OCI-LY7 (cell line): ENCODE data around the gene TYW1B.

Experiments used
- EZH2phosphoT487 ChIP-seq: fragments of 200-600 bp; sonication (generic); IDR thresholded peaks from 2 replicates; pipeline ENCODE4 v1.6.1; 2018; ENCODE audit warnings: low read depth, borderline replicate concordance, mild to moderate bottlenecking, mixed run types, antibody characterized with exemption, low read length, moderate library complexity, mixed read lengths
- TF ChIP-seq, protein P1 (sequence below): fragments of 200-600 bp; sonication (generic); conservative IDR thresholded peaks from 2 replicates; pipeline ENCODE4 v1.5.1; 2014; ENCODE audit warnings: mild to moderate bottlenecking, antibody characterized with exemption, low read length, moderate library complexity, mixed read lengths

DNA sequence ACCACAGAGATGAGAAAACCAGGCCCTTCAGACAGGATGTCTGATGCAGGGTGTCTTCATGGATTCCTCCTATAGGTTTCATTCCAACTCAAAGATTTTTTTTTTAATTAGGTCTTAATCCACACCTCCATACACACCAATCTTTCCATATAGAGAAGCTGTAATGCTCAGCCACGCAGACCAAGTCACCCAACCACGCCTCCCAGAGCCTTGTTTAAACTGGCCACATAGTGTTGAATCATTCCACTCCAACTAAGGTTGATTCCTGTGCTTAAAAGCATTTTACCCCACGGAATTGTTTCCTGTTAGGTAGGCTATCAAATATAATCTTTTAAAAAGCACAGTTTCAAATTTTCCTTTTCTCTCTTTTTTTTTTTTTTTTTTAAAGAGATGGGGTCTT is 153.6 kb downstream of the TYW1B start:
- TF ChIP-seq, protein P1, sequence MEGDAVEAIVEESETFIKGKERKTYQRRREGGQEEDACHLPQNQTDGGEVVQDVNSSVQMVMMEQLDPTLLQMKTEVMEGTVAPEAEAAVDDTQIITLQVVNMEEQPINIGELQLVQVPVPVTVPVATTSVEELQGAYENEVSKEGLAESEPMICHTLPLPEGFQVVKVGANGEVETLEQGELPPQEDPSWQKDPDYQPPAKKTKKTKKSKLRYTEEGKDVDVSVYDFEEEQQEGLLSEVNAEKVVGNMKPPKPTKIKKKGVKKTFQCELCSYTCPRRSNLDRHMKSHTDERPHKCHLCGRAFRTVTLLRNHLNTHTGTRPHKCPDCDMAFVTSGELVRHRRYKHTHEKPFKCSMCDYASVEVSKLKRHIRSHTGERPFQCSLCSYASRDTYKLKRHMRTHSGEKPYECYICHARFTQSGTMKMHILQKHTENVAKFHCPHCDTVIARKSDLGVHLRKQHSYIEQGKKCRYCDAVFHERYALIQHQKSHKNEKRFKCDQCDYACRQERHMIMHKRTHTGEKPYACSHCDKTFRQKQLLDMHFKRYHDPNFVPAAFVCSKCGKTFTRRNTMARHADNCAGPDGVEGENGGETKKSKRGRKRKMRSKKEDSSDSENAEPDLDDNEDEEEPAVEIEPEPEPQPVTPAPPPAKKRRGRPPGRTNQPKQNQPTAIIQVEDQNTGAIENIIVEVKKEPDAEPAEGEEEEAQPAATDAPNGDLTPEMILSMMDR: no peak
- no peak for TF ChIP-seq EZH2phosphoT487
